Right hindlimb (tissue), 1 donor: ENCODE measurements around the gene DDAH2.

ENCODE experiments used
- DNase-seq: peaks from one replicate; pipeline ENCODE4 v3.0.0-alpha.2; 2018

DDAH2 gene

DNA sequence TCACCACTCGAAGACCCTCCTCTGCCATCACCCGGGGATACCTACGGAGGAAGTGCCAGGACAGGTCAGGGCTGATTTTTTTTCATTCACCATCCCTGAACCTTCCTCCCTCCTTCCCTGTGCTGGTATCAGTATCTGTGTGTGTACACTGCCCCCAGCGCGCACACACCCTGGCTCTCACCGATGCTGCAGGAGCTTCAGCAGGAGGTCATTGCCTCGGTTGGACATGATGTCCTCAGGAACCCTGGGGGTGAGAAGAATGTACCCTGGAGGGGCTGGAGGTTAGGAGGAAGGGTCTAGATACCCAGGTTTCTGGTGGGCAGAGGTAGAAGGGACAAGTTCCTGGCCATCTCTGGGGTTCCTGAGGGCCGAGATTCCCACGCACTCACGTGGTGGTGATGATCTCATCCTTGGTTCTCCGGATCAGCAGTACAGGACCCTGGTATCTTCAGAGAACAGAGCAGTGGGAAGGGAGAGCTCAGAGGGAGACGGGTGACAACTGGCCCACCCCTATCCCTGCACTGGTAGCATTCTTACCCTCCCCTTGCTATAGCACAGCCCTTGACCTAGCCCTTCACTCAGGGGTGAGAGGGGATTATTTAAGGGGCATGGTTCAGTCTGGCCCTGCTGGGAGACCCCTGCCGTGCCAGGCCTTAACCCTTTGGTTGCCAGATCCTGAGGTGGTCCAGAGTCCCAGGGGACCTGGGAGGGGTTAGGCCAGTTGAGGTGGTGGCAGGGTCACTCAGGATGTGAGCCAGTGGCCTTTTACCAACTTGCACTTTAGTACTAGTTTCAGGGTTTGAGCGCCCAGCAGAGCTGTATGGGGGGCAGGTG lies 41.0 kb downstream of the DDAH2 start:
- DNase-seq = no peak

DNA sequence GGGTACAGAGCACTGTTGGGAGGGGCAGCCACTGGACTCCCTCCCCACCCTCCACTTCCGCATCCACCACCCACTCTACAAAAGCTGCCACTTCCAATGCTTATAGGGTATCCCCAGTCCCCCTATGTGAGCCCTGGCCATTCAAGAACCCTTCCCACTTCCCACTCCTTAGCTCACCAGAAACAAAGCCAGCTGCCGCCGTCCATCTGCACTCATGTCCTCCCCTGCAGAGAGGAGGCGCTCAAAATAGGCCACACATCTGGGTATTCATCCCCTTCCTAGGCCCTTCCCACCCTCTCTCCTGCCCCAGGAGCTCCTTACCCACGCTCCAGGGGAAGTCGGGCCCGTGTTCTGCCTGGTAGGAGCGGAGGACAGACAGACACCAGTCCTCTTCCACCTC lies 41.8 kb downstream of the DDAH2 start:
- DNase-seq = no peak

DNA sequence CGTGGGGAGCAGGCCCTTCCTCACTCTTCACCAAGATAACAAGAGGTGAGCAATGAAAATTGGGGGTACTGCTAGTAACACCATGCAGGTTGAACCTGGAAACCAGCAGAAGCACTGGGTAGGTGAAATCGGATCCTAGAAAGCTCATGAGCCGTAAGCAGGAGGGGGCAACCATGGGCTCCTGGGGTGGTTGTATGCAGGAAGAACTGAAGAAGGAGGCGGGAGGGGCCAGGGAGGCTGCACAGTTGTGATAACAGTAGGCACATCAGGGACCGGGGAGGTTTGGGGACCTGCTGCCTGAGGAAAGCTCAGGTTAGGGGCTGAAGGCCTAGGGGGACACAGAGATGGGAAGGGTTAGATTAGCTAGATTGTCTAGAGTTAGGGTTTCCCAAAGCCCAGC lies 42.6 kb downstream of the DDAH2 start:
- DNase-seq = no peak

DNA sequence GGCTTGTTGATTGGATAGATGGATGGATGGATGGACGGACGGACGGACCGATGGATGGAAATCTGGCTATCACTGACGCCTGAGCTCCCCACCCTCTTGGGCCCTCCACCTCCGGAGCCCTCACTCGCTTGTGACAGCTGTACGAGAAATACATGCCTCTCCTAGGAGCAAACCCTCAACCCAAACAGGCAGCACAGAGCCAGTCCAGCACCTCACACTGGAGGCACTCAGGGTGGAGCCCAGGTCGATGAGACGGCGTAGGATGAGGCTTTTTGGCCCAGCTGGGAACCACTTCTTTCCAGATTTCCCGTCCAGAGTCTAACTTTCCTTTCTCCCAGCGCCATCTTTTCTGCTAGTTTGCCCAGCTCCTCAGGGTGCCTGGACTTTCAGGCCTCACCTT lies 45.5 kb downstream of the DDAH2 start:
- no peak for DNase-seq

DNA sequence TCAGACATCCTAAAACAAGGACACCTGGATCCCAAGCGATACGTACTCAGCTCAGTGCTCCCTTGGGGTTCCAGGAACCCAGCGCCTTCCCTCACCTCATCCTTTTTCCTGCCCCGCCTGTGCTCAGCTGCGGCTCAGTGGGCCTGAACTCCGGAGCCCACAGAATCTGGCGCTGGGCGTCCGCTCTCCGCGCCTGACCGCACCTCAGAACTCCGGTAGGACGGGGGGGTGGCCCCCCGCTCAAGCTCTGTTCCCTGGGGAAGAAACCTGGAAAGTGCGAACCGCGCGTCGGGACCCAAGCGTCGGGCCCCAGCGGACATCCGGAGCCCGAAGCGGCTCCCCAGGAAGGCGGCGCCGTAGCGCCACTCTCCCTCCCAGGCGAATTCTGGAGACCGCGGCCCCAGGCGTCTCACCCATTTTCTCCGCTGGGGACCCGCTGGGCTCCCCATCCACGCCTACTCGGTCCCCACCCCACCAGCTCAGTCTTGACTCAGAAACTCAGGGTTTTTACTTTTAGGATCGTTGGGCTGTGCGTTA lies 47.9 kb downstream of the DDAH2 start:
- DNase-seq = no peak

DNA sequence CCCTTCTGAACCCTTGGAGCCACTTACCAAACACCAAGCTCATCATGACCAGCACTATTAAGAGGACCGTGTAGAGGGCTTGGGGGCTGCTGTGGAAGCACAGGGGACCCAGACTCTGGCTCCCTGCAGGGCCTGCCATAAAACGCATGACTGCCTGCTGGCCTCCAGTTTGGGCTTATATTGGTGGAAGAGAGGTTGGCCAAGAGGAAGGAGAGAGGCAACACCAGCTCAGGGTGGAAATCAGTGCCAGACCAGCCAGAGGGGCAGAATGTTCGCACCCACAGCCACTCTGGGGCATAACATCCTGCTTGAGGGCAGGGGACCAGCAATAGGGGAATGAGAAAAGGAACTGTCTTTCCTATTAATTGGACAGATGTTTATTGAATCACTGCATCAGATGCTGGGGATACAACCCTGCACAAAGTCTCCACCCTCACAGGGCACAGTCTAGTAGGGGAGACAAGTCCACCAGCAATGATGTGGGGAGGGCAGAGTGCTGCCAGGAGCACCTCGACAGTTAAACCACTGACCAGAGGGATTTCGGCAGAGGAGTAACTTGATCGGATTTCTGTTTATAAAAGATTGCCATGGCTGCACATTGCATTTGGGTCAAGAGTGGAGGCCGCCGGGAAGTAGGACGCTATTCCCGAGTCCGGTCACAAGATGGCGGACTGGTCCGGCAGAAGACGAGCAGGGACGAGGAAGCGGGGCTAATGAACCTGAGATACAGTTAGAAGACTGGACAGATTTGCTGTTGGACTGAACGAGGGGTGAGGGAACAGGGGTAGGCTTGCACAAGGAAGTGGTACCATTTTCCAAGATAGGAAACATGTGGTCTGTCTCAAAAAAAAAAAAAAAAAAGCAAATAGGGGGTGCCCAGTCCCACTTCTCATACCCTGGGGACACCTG lies 48.6 kb downstream of the DDAH2 start, which contains the start of gene LY6G5C:
Gene LY6G5C (minus strand): TSS at position 842 of the 909 bp plus-strand sequence. CDS start 694 bp downstream, at position 148.
- DNase-seq = peak; percentile 91

DNA sequence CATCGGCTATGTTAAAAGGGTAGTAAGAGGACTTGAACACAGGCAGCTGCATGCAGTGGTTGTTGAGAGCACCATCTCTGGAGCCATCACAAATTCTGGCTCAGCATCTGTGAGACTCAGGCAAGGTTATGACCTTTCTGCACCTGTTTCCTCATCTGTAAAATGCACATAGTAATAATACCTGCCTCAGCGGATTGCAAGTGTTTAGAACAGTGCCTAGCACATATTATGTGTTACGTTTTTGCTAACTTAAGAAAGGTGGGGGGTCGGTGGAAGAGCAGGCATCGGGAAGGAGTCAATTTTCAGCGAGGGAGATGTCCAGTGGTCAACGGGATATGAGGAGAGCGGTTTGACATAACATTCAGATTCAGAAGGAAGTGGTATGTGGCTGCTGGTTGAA lies 51.1 kb downstream of the DDAH2 start:
- no peak for DNase-seq
